A549 (cell line): ENCODE results near the gene LY6G5B. TPM values are rescaled to one million over a fixed set of nuclear protein-coding genes. Genes with fewer than 3 reads are reported as not detected.

Experiments
- ATOH8 ChIP-seq: fragments of 250-450 bp; sonication (Bioruptor Pico); IDR thresholded peaks from 2 replicates; pipeline ENCODE4 v1.5.0; 2020; ENCODE audit warnings: low read depth, mild to moderate bottlenecking, moderate library complexity
- BHLHE40 ChIP-seq: IDR thresholded peaks from 2 replicates; pipeline ENCODE4 v1.6.1; 2012; ENCODE audit warnings: low read depth, low read length, inconsistent platforms
- CBX2 ChIP-seq: fragments of 200-600 bp; sonication (generic); IDR thresholded peaks from 2 replicates; pipeline ENCODE4 v1.6.1; 2016; ENCODE audit warnings: low read depth, mild to moderate bottlenecking, borderline replicate concordance
- CBX8 ChIP-seq: fragments of 200-600 bp; sonication (generic); IDR thresholded peaks from 2 replicates; pipeline ENCODE4 v1.6.1; 2016
- CEBPB ChIP-seq, 2 experiments: fragments of >200 bp in 1 of 2; sonication (Bioruptor Twin) in 1 of 2; formaldehyde crosslinking in 1 of 2; IDR thresholded peaks; 2 replicates each; pipeline ENCODE4 v1.6.1; 2012 to 2016
- CHD2 ChIP-seq: fragments of 150-350 bp; IDR thresholded peaks from 2 replicates; pipeline ENCODE4 v1.6.1; 2014; ENCODE audit warnings: low read length; ENCODE audit not compliant: partially characterized antibody
- CHD4 ChIP-seq: fragments of 200-600 bp; sonication (generic); IDR thresholded peaks from 2 replicates; pipeline ENCODE4 v1.6.1; 2016; ENCODE audit warnings: antibody characterized with exemption, mild to moderate bottlenecking, borderline replicate concordance
- CTCF ChIP-seq: fragments of >200 bp; sonication (Bioruptor Twin); formaldehyde crosslinking; IDR thresholded peaks from 3 replicates; pipeline ENCODE4 v1.5.1; 2016
- EHF ChIP-seq: fragments of 250-450 bp; sonication (Bioruptor Pico); IDR thresholded peaks from 2 replicates; pipeline ENCODE4 v1.5.0; 2020; ENCODE audit warnings: mild to moderate bottlenecking
- EHMT2 ChIP-seq: fragments of 200-600 bp; sonication (generic); IDR thresholded peaks from 2 replicates; pipeline ENCODE4 v1.6.1; 2016; ENCODE audit warnings: antibody characterized with exemption, low read depth, mild to moderate bottlenecking, moderate library complexity
- EP300 ChIP-seq, 2 experiments: fragments of >200 bp; sonication (Bioruptor Twin); formaldehyde crosslinking; IDR thresholded peaks; 2 replicates in 1 of 2; 3 replicates in 1 of 2; pipeline ENCODE4 v1.6.1; 2016 to 2017
- ESRRA ChIP-seq: fragments of 150-350 bp; IDR thresholded peaks from 2 replicates; pipeline ENCODE4 v1.6.1; 2014; ENCODE audit warnings: mild to moderate bottlenecking, low read length, borderline replicate concordance
- FOSL2 ChIP-seq, 2 experiments: fragments of 450-650 bp in 1 of 2; fragments of >200 bp in 1 of 2; sonication (Bioruptor Twin) in 1 of 2; formaldehyde crosslinking; IDR thresholded peaks; 2 replicates each; pipeline versions ENCODE4 v1.5.0 to v1.6.1; 2016 to 2020; ENCODE audit warnings: mild to moderate bottlenecking in 1 of 2, moderate library complexity in 1 of 2
- FOXS1 ChIP-seq: fragments of 250-450 bp; sonication (Bioruptor Pico); IDR thresholded peaks from 2 replicates; pipeline ENCODE4 v1.5.0; 2020; ENCODE audit warnings: mild to moderate bottlenecking, moderate library complexity
- HDAC2 ChIP-seq: fragments of 200-600 bp; sonication (generic); IDR thresholded peaks from 2 replicates; pipeline ENCODE4 v1.6.1; 2016
- HES2 ChIP-seq: fragments of >200 bp; sonication (Bioruptor Twin); formaldehyde crosslinking; IDR thresholded peaks from 2 replicates; pipeline ENCODE4 v1.6.1; 2016
- HEYL ChIP-seq: fragments of 250-450 bp; sonication (Bioruptor Pico); IDR thresholded peaks from 2 replicates; pipeline ENCODE4 v1.8.0; 2021; ENCODE audit warnings: mild to moderate bottlenecking, moderate library complexity
- HOXB5 ChIP-seq: fragments of 250-450 bp; sonication (Bioruptor Pico); IDR thresholded peaks from 2 replicates; pipeline ENCODE4 v1.5.0; 2020; ENCODE audit warnings: mild to moderate bottlenecking, moderate library complexity
- JUN ChIP-seq, 2 experiments: fragments of >200 bp; sonication (Bioruptor Twin); formaldehyde crosslinking; IDR thresholded peaks; 2 replicates in 1 of 2; 3 replicates in 1 of 2; pipeline ENCODE4 v1.6.1; 2016 to 2017
- JUNB ChIP-seq: fragments of >200 bp; sonication (Bioruptor Twin); formaldehyde crosslinking; IDR thresholded peaks from 2 replicates; pipeline ENCODE4 v1.6.1; 2016
- KDM1A ChIP-seq: fragments of 200-600 bp; sonication (generic); IDR thresholded peaks from 2 replicates; pipeline ENCODE4 v1.6.1; 2016; ENCODE audit warnings: low read depth, mild to moderate bottlenecking
- KDM5A ChIP-seq: fragments of 200-600 bp; sonication (generic); IDR thresholded peaks from 2 replicates; pipeline ENCODE4 v1.6.1; 2016; ENCODE audit warnings: antibody characterized with exemption, mild to moderate bottlenecking
- MAX ChIP-seq: IDR thresholded peaks from 2 replicates; pipeline ENCODE4 v1.6.1; 2012
- MAZ ChIP-seq: fragments of 150-350 bp; IDR thresholded peaks from 2 replicates; pipeline ENCODE4 v1.6.1; 2014; ENCODE audit warnings: antibody characterized with exemption, low read depth, low read length, borderline replicate concordance
- MYC ChIP-seq: IDR thresholded peaks from 2 replicates; pipeline ENCODE4 v1.6.1; 2012; ENCODE audit warnings: mild to moderate bottlenecking, inconsistent platforms, low read length, improper control_type of control experiment, borderline replicate concordance
- NPAS2 ChIP-seq: fragments of 250-450 bp; sonication (Bioruptor Pico); IDR thresholded peaks from 2 replicates; pipeline ENCODE4 v1.8.0; 2022; ENCODE audit warnings: mild to moderate bottlenecking, moderate library complexity, borderline replicate concordance
- POLR2A ChIP-seq: IDR thresholded peaks from 2 replicates; pipeline ENCODE4 v1.6.1; 2012; ENCODE audit warnings: mild to moderate bottlenecking, low read length
- POLR2AphosphoS2 ChIP-seq: conservative IDR thresholded peaks from 2 replicates; pipeline ENCODE4 v1.6.1; 2012; ENCODE audit warnings: low read length, improper control_type of control experiment, inconsistent platforms
- RAD21 ChIP-seq, 2 experiments: fragments of >200 bp in 1 of 2; sonication (Bioruptor Twin) in 1 of 2; formaldehyde crosslinking in 1 of 2; IDR thresholded peaks in 1 of 2; conservative IDR thresholded peaks in 1 of 2; 2 replicates in 1 of 2; 3 replicates in 1 of 2; pipeline ENCODE4 v1.6.1; 2012 to 2018; ENCODE audit warnings: inconsistent platforms in 1 of 2
- RARB ChIP-seq: fragments of 250-450 bp; sonication (Bioruptor Pico); IDR thresholded peaks from 2 replicates; pipeline ENCODE4 v1.8.0; 2021; ENCODE audit warnings: mild to moderate bottlenecking, moderate library complexity
- RCOR1 ChIP-seq: fragments of 150-350 bp; IDR thresholded peaks from 2 replicates; pipeline ENCODE4 v1.6.1; 2014; ENCODE audit warnings: antibody characterized with exemption, low read length, low read depth
- REST ChIP-seq: fragments of 200-600 bp; sonication (generic); IDR thresholded peaks from 2 replicates; pipeline ENCODE4 v1.6.1; 2016; ENCODE audit warnings: antibody characterized with exemption, mild to moderate bottlenecking, moderate library complexity
- RFX5 ChIP-seq: fragments of 450-650 bp; IDR thresholded peaks from 2 replicates; pipeline ENCODE4 v1.7.1; 2014; ENCODE audit warnings: antibody characterized with exemption, mild to moderate bottlenecking, moderate library complexity
- RNF2 ChIP-seq: fragments of 200-600 bp; sonication (generic); IDR thresholded peaks from 2 replicates; pipeline ENCODE4 v1.6.1; 2016; ENCODE audit warnings: low read depth, mild to moderate bottlenecking, antibody characterized with exemption, moderate library complexity, borderline replicate concordance
- SMC3 ChIP-seq: fragments of >200 bp; sonication (Bioruptor Twin); formaldehyde crosslinking; IDR thresholded peaks from 3 replicates; pipeline ENCODE4 v1.6.1; 2018; ENCODE audit warnings: inconsistent platforms
- SREBF2 ChIP-seq: fragments of 450-650 bp; IDR thresholded peaks from 2 replicates; pipeline ENCODE4 v1.6.1; 2014; ENCODE audit warnings: mild to moderate bottlenecking, moderate library complexity
- ZFP36 ChIP-seq: fragments of 450-650 bp; IDR thresholded peaks from 2 replicates; pipeline ENCODE4 v1.6.1; 2014; ENCODE audit warnings: borderline replicate concordance; ENCODE audit not compliant: partially characterized antibody
- ZNF302 ChIP-seq: fragments of 250-450 bp; sonication (Bioruptor Pico); IDR thresholded peaks from 2 replicates; pipeline ENCODE4 v1.9.0; 2021; ENCODE audit warnings: inconsistent platforms, mild to moderate bottlenecking, moderate library complexity
- ZSCAN20 ChIP-seq: fragments of 250-450 bp; sonication (Bioruptor Pico); IDR thresholded peaks from 2 replicates; pipeline ENCODE4 v1.8.0; 2022; ENCODE audit warnings: mild to moderate bottlenecking, moderate library complexity
- polyA plus RNA-seq, 4 experiments: library from polyadenylated mRNA; depleted of rRNA in 3 of 4; stranded (reverse); fragments of >200 nt; fragmentation: RNase III in 1 of 4; extraction: RNeasy Plus Mini Kit Qiagen cat#74134 plus additional on column Dnase treatment in 1 of 4; gene quantifications; 2 replicates in 3 of 4; 3 replicates in 1 of 4; pipeline ENCODE4 v1.2.3, GENCODE V29; 2011 to 2017

Gene LY6G5B
- polyA plus RNA-seq, 2 of the 4 experiments (the other 2 are of a cell fraction): 5.9 to 9.9 TPM

- TF ChIP-seq REST: no peak
- no peak for TF ChIP-seq MAZ
- TF ChIP-seq HDAC2: no peak
- TF ChIP-seq KDM1A: no peak
- no peak for TF ChIP-seq MYC
- TF ChIP-seq ZNF302 (CRISPR knock-in tag): no peak
- peak; percentile 73 for TF ChIP-seq POLR2A
- no peak for TF ChIP-seq CBX8
- no peak for TF ChIP-seq FOXS1
- no peak for TF ChIP-seq RAD21 (conservative IDR thresholded peaks at IDR 0.05 in 1 of 2, IDR thresholded peaks at IDR 0.05 in 1 of 2)
- TF ChIP-seq SREBF2: no peak
- TF ChIP-seq CTCF: no peak
- TF ChIP-seq CHD4: no peak
- no peak for TF ChIP-seq CBX2
- no peak for TF ChIP-seq EHMT2
- no peak for TF ChIP-seq KDM5A
- TF ChIP-seq SMC3: no peak
- no peak for TF ChIP-seq RCOR1
- TF ChIP-seq HES2: no peak
- TF ChIP-seq RARB (CRISPR knock-in tag): no peak
- no peak for TF ChIP-seq HOXB5 (CRISPR knock-in tag)
- TF ChIP-seq JUN (IDR thresholded peaks at IDR 0.05): peak in 1 of 2 experiments; percentile 80; a peak in 2 of 5 replicates
- no peak for TF ChIP-seq FOSL2 (IDR thresholded peaks at IDR 0.05)
- no peak for TF ChIP-seq FOSL2 (CRISPR knock-in tag; IDR thresholded peaks at IDR 0.05)
- TF ChIP-seq EHF (CRISPR knock-in tag): no peak
- no peak for TF ChIP-seq ATOH8 (CRISPR knock-in tag)
- TF ChIP-seq HEYL (CRISPR knock-in tag): no peak
- TF ChIP-seq JUNB: no peak
- TF ChIP-seq ZSCAN20 (CRISPR knock-in tag): no peak
- TF ChIP-seq NPAS2 (CRISPR knock-in tag): no peak
- no peak for TF ChIP-seq ESRRA
- no peak for TF ChIP-seq ZFP36
- TF ChIP-seq MAX: peak; percentile 18
- no peak for TF ChIP-seq RFX5
- TF ChIP-seq EP300 (IDR thresholded peaks at IDR 0.05): no peak
- TF ChIP-seq RNF2: no peak
- no peak for TF ChIP-seq CHD2
- TF ChIP-seq POLR2AphosphoS2: no peak
- TF ChIP-seq CEBPB (IDR thresholded peaks at IDR 0.05): no peak
- no peak for TF ChIP-seq BHLHE40
Observed at GRCh38 chr6:31660381-31661261, 9.2 kb upstream of the LY6G5B start, which contains the start of gene C6orf47 (continued).
